ENCODE results near the gene FLT4.

DNA sequence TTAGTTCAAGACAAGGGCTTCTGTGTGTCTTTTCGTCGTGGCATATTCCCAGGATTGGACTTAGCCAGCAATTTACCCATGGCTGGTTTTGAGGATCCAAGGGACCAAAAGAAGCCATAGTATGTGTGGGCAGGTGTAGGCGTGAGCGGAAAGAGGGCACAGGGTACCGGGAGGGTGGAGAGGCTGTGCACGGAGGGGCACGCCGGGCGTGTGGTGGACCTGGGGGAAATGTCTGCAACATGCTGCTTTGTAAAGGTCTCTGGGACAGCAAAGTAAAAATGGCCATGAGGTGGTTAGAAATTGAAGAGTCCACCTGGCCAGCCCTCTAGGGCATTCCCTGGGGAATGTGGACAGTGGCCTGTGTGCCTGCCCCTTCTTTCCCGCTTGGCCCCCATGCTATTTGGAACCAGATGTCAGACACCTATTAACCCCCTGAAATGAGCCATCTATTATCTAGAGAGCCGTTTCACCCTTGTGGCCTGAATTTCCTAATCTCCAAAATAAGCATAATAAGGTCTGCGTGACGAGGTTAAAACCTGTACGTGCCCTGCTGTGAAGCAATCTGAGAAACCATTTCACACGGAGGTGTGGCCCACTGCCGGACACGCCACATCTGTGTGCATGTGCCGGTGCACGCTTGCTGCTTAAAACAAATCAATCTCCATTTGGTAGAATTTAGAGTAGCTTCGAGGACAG lies 5.1 kb downstream of the FLT4 start:
- TF ChIP-seq CTCF (IDR thresholded peaks at IDR 0.05; ENCODE audit: low read depth, low read length, poor library complexity, severe bottlenecking) (no peak), EZH2phosphoT487 (IDR thresholded peaks at IDR 0.05; ENCODE audit: borderline replicate concordance, low read length) (no peak)

Data from DOHH2 (cell line).